PC-9 (cell line): ENCODE data around the gene IMMP2L. TPM values are rescaled to one million over a fixed set of nuclear protein-coding genes. Genes with fewer than 3 reads are reported as not detected.

ENCODE experiments used
- BruUV-seq: library from RNA; stranded (reverse); fragments of 400-500 nt; replicated peaks from 2 replicates; lab custom pipeline; 2021; lab: Mats Ljungman, UMichigan
- CTCF ChIA-PET: fragments of 300-600 bp; sonication (Branson Sonifier 250); formaldehyde crosslinking; loops from one replicate; lab custom pipeline; 2022; ENCODE audit warnings: antibody characterized with exemption; lab: Charles Lee
- POLR2A ChIA-PET: fragments of 300-600 bp; sonication (Branson Sonifier 250); formaldehyde crosslinking; loops from one replicate; lab custom pipeline; 2022; ENCODE audit warnings: antibody characterized with exemption; ENCODE audit not compliant: unreplicated experiment; lab: Charles Lee
- DNase-seq, 2 experiments: peaks; one replicate each; pipeline versions ENCODE4 v3.0.0 to v3.0.0-alpha.2; 2015 to 2022; ENCODE audit warnings: mixed read lengths in 1 of 2
- H2AFZ ChIP-seq: fragments of 200-600 bp; sonication (generic); 2 replicates; pipeline ENCODE4 v1.8.1; 2017; ENCODE audit warnings: antibody characterized with exemption
- H3F3A ChIP-seq: fragments of 200-600 bp; sonication (generic); 2 replicates; pipeline ENCODE4 v1.8.1; 2017; ENCODE audit warnings: antibody characterized with exemption, mild to moderate bottlenecking, low read depth; ENCODE audit not compliant: insufficient read depth
- H3K27ac ChIP-seq: fragments of 200-600 bp; sonication (generic); 2 replicates; pipeline ENCODE4 v1.6.1; 2016; ENCODE audit warnings: mixed run types
- H3K27me3 ChIP-seq: fragments of 200-600 bp; sonication (generic); 2 replicates; pipeline ENCODE4 v1.6.1; 2016; ENCODE audit warnings: low read depth, mixed run types; ENCODE audit not compliant: insufficient read depth
- H3K36me3 ChIP-seq: fragments of 200-600 bp; sonication (generic); 2 replicates; pipeline ENCODE4 v1.6.1; 2016; ENCODE audit warnings: low read depth, mixed run types
- H3K4me1 ChIP-seq: fragments of 200-600 bp; sonication (generic); replicated peaks from 2 replicates; pipeline ENCODE4 v1.6.1; 2016; ENCODE audit warnings: mixed run types; ENCODE audit not compliant: insufficient read depth
- H3K4me2 ChIP-seq: fragments of 200-600 bp; sonication (generic); 2 replicates; pipeline ENCODE4 v1.6.1; 2017; ENCODE audit warnings: mixed run types
- H3K4me3 ChIP-seq: fragments of 200-600 bp; sonication (generic); 2 replicates; pipeline ENCODE4 v1.6.1; 2016; ENCODE audit warnings: mixed run types
- H3K79me2 ChIP-seq: fragments of 200-600 bp; sonication (generic); 2 replicates; pipeline ENCODE4 v1.6.1; 2017; ENCODE audit warnings: low read depth, mixed run types
- H3K9me2 ChIP-seq: fragments of 200-600 bp; sonication (generic); 2 replicates; pipeline ENCODE4 v1.8.1; 2017; ENCODE audit warnings: mild to moderate bottlenecking; ENCODE audit not compliant: insufficient read depth
- H3K9me3 ChIP-seq: fragments of 200-600 bp; sonication (generic); 2 replicates; pipeline ENCODE4 v1.8.1; 2016; ENCODE audit warnings: low read depth; ENCODE audit not compliant: insufficient read depth
- H4K20me1 ChIP-seq: fragments of 200-600 bp; sonication (generic); 2 replicates; pipeline ENCODE4 v1.8.1; 2017; ENCODE audit not compliant: insufficient read depth
- CTCF ChIP-seq: fragments of 200-600 bp; sonication (generic); conservative IDR thresholded peaks from 2 replicates; pipeline ENCODE4 v1.6.1; 2017; ENCODE audit warnings: mixed run types, antibody characterized with exemption, mild to moderate bottlenecking, moderate library complexity
- EZH2 ChIP-seq: fragments of 200-600 bp; sonication (generic); IDR thresholded peaks from 2 replicates; pipeline ENCODE4 v1.8.0; 2017; ENCODE audit warnings: antibody characterized with exemption, low read depth
- intact Hi-C: fragments of 100-400 bp; cut with micrococcal nuclease; formaldehyde crosslinking; loops from one replicate; pipeline ENCODE4 v1.10.0; 2022; ENCODE audit not compliant: unreplicated experiment
- total RNA-seq: library from RNA; stranded (reverse); gene quantifications from 2 replicates; pipeline ENCODE4 v1.2.3, GENCODE V29; 2021

Gene IMMP2L
- total RNA-seq, 1 experiment from 2014 or later = 40.5 TPM

GRCh38 chr7:111370002-111370401 is 192.3 kb downstream of the IMMP2L start:
- no peaks in the 10 kb centered on the region for H3K4me1 ChIP-seq
- TF ChIP-seq CTCF (no peak), EZH2 (no peak)
- no peak overlapping the region for H3K27ac ChIP-seq
- DNase-seq = no peak
- no TSS peak for BruUV-seq
- CTCF ChIA-PET = no interaction called here
- no peaks in the 10 kb centered on the region for H3K9me2 ChIP-seq
- POLR2A ChIA-PET = no interaction called here
- H3K27me3 ChIP-seq = no peaks in the 10 kb centered on the region
- H4K20me1 ChIP-seq = no peaks in the 10 kb centered on the region
- H3K4me3 ChIP-seq = no peak overlapping the region
- no peak overlapping the region for H3K4me2 ChIP-seq
- intact Hi-C loops = no loop called here
- H3K36me3 ChIP-seq = no peaks in the 10 kb centered on the region
- H2AFZ ChIP-seq = no peak overlapping the region
- H3K79me2 ChIP-seq = no peaks in the 10 kb centered on the region
- no peaks in the 10 kb centered on the region for H3F3A ChIP-seq
- H3K9me3 ChIP-seq = no peaks in the 10 kb centered on the region

- H3K9me3 ChIP-seq = no peaks in the 10 kb centered on the region
- no peaks in the 10 kb centered on the region for H3K9me2 ChIP-seq
- no peaks in the 10 kb centered on the region for H3K27me3 ChIP-seq
- ChIA-PET POLR2A (no interaction called here), CTCF (no interaction called here)
- H3K36me3 ChIP-seq = no peaks in the 10 kb centered on the region
- no peak for TF ChIP-seq CTCF
- TF ChIP-seq EZH2 = no peak
- H3F3A ChIP-seq = no peaks in the 10 kb centered on the region
- no TSS peak for BruUV-seq
- peaks cover 3% of the 10 kb centered on the region; the same call in 1 of the 2 replicates for H4K20me1 ChIP-seq
- no peak overlapping the region for H2AFZ ChIP-seq
- H3K27ac ChIP-seq = no peak overlapping the region
- no peak for DNase-seq
- intact Hi-C loops = no loop called here
- H3K4me3 ChIP-seq = no peak overlapping the region
- no peak overlapping the region for H3K4me2 ChIP-seq
- H3K79me2 ChIP-seq = no peaks in the 10 kb centered on the region
- H3K4me1 ChIP-seq = no peaks in the 10 kb centered on the region; the same call in 1 of the 2 replicates
These were observed 193.8 kb downstream of the IMMP2L start for GRCh38 chr7:111368381-111369065.

- CTCF ChIA-PET = no interaction called here
- no peak for TF ChIP-seq EZH2
- TF ChIP-seq CTCF = no peak
- POLR2A ChIA-PET = no interaction called here
- Histone ChIP-seq H3K4me1 (no peaks in the 10 kb centered on the region; the same call in 1 of the 2 replicates), H3K4me2 (peak overlapping the region; percentile 28; the same call in 1 of the 2 replicates), H3K79me2 (no peaks in the 10 kb centered on the region), H3F3A (no peaks in the 10 kb centered on the region), H3K27me3 (no peaks in the 10 kb centered on the region), H4K20me1 (peaks cover 3% of the 10 kb centered on the region; the same call in 1 of the 2 replicates), H3K4me3 (no peak overlapping the region), H3K9me2 (no peaks in the 10 kb centered on the region), H3K36me3 (no peaks in the 10 kb centered on the region), H2AFZ (no peak overlapping the region), H3K9me3 (no peaks in the 10 kb centered on the region), H3K27ac (0 out of 2 replicates have a peak overlapping the region, but pooled peaks have one; percentile 29)
- peak; percentile 60 to 78 for DNase-seq
- no TSS peak for BruUV-seq
- intact Hi-C loops = no loop called here
These were observed 197.9 kb downstream of the IMMP2L start for GRCh38 chr7:111364413-111364812.
